Naive thymus-derived CD4-positive, alpha-beta T cell (primary cell): Measurements from ENCODE around the gene NRDE2. TPM values are rescaled to one million over a fixed set of nuclear protein-coding genes. Genes with fewer than 3 reads are reported as not detected.
"Not testable (repeated sequence)": the region's sequence is repeated elsewhere in the genome, so short reads cannot be mapped to it uniquely, and the experiment has no call there.

Experiments used
- ATAC-seq: fragments of 150-1000 bp; cut with Tn5 transposase; 2 replicates; pipeline ENCODE4 v1.10.0; 2021; ENCODE audit warnings: mild to moderate bottlenecking, moderate library complexity
- CTCF ChIA-PET: fragments of 350-600 bp; sonication (Branson Sonifier 250); formaldehyde crosslinking; loops from one replicate; lab custom pipeline; 2021; ENCODE audit warnings: antibody characterized with exemption; lab: Charles Lee
- POLR2A ChIA-PET: fragments of 350-600 bp; sonication (Branson Sonifier 250); formaldehyde crosslinking; loops from one replicate; lab custom pipeline; 2021; ENCODE audit warnings: antibody characterized with exemption, inconsistent platforms; lab: Charles Lee
- DNase-seq, 9 donors: peaks; one replicate each; pipeline versions ENCODE4 v3.0.0 to v3.0.0-alpha.2; 2020 to 2022; ENCODE audit warnings: mixed read lengths in 1 of 9
- H3K27ac ChIP-seq: one replicate; pipeline ENCODE4 v1.7.0; 2013; ENCODE audit warnings: mild to moderate bottlenecking, low read depth, low read length, moderate library complexity
- H3K27me3 ChIP-seq, 2 donors: one replicate each; pipeline ENCODE4 v1.7.0; 2013; ENCODE audit warnings: low read length in 2 of 2, mild to moderate bottlenecking in 2 of 2, moderate library complexity in 2 of 2; ENCODE audit not compliant: control insufficient read depth in 2 of 2, insufficient read depth in 2 of 2
- H3K36me3 ChIP-seq, 3 experiments: 1 replicate in 2 of 3; 2 replicates in 1 of 3; pipeline ENCODE4 v1.7.0; 2013; ENCODE audit warnings: low read length in 3 of 3, mild to moderate bottlenecking in 3 of 3, moderate library complexity in 1 of 3; ENCODE audit not compliant: insufficient read depth in 3 of 3, control insufficient read depth in 2 of 3
- H3K4me1 ChIP-seq, 2 donors: one replicate each; pipeline ENCODE4 v1.7.0; 2013; ENCODE audit warnings: low read length in 2 of 2, mild to moderate bottlenecking in 2 of 2, moderate library complexity in 1 of 2; ENCODE audit not compliant: control insufficient read depth in 2 of 2, insufficient read depth in 2 of 2
- H3K4me3 ChIP-seq: 2 replicates; pipeline ENCODE4 v1.7.0; 2013; ENCODE audit warnings: mild to moderate bottlenecking, low read length
- H3K9me3 ChIP-seq, 3 experiments: 1 replicate in 2 of 3; 2 replicates in 1 of 3; pipeline ENCODE4 v1.7.0; 2013; ENCODE audit warnings: low read length in 3 of 3; ENCODE audit not compliant: control insufficient read depth in 2 of 3
- H3K27ac Mint-ChIP-seq, 9 donors: one replicate each; pipeline ENCODE4 v1.8.0; 2020 to 2022; ENCODE audit warnings: mixed read lengths in 9 of 9, mild to moderate bottlenecking in 8 of 9, moderate library complexity in 5 of 9, inconsistent platforms in 2 of 9
- H3K27me3 Mint-ChIP-seq, 5 donors: one replicate each; pipeline ENCODE4 v1.8.0; 2021 to 2022; ENCODE audit warnings: mixed read lengths in 5 of 5, mild to moderate bottlenecking in 1 of 5
- H3K36me3 Mint-ChIP-seq, 5 donors: one replicate each; pipeline ENCODE4 v1.8.0; 2020 to 2022; ENCODE audit warnings: mixed read lengths in 5 of 5, mild to moderate bottlenecking in 3 of 5, inconsistent platforms in 1 of 5
- H3K4me1 Mint-ChIP-seq, 7 donors: one replicate each; pipeline ENCODE4 v1.8.0; 2020 to 2022; ENCODE audit warnings: mixed read lengths in 7 of 7, mild to moderate bottlenecking in 3 of 7, inconsistent platforms in 1 of 7
- H3K4me3 Mint-ChIP-seq, 10 donors: one replicate each; pipeline ENCODE4 v1.8.0; 2020 to 2022; ENCODE audit warnings: mild to moderate bottlenecking in 10 of 10, mixed read lengths in 10 of 10, moderate library complexity in 6 of 10, inconsistent platforms in 2 of 10
- H3K9me3 Mint-ChIP-seq, 11 donors: one replicate each; pipeline ENCODE4 v1.8.0; 2020 to 2022; ENCODE audit warnings: mixed read lengths in 11 of 11, mild to moderate bottlenecking in 4 of 11, inconsistent platforms in 1 of 11, moderate library complexity in 1 of 11
- intact Hi-C, 2 donors: fragments of 100-400 bp; cut with micrococcal nuclease; formaldehyde crosslinking; loops; one replicate each; pipeline ENCODE4 v1.15.1; 2023
- polyA plus RNA-seq, 2 donors: library from polyadenylated mRNA; unstranded; fragments of 300-500 nt; fragmentation: Illumina TruSeq; gene quantifications; one replicate each; pipeline ENCODE4 v1.2.3, GENCODE V29; 2021
- total RNA-seq, 6 experiments: library from RNA in 5 of 6; stranded (reverse) in 5 of 6; gene quantifications; 1 replicate in 5 of 6; 2 replicates in 1 of 6; pipeline ENCODE4 v1.2.3 and lab custom pipeline; 2021 to 2026

Gene NRDE2
- total and polyA plus RNA-seq, 7 experiments from 2014 or later, result 8.4 to 30.2 (median 26.6) TPM

DNA sequence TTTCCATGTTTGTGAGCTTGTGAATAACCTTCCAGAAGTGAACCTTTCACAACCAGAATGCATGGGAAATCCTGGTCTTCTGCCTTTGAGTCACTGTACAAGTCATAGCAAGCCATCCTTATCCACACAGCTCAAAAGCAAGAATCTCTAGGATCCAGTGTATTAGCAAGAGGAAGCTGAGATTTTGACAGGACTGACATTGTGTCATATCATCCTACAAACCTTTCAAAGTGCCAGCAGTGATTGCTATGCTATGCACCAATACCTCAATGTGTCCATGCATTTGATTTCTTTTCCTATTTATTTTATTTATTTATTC lies 13.5 kb upstream of the NRDE2 start:
- no peak overlapping the region for H3K27ac ChIP-seq
- intact Hi-C loops, result no loop called here
- peaks cover 0 to 2% (median 0%) of the 10 kb centered on the region in 7 donors for H3K4me1 Mint-ChIP-seq
- H3K36me3 Mint-ChIP-seq, result no peaks in the 10 kb centered on the region
- H3K27me3 Mint-ChIP-seq, result peaks cover 0 to 5% (median 0%) of the 10 kb centered on the region in 5 donors
- H3K36me3 ChIP-seq, result no peaks in the 10 kb centered on the region
- no peaks in the 10 kb centered on the region for H3K9me3 ChIP-seq
- no peaks in the 10 kb centered on the region for H3K27me3 ChIP-seq
- no peak overlapping the region for H3K27ac Mint-ChIP-seq
- ChIA-PET CTCF (no interaction called here), POLR2A (no interaction called here)
- ATAC-seq, result no peak
- no peak overlapping the region for H3K4me3 ChIP-seq
- no peak overlapping the region for H3K4me3 Mint-ChIP-seq
- no peaks in the 10 kb centered on the region for H3K4me1 ChIP-seq
- no peak for DNase-seq
- H3K9me3 Mint-ChIP-seq, result no peaks in the 10 kb centered on the region

DNA sequence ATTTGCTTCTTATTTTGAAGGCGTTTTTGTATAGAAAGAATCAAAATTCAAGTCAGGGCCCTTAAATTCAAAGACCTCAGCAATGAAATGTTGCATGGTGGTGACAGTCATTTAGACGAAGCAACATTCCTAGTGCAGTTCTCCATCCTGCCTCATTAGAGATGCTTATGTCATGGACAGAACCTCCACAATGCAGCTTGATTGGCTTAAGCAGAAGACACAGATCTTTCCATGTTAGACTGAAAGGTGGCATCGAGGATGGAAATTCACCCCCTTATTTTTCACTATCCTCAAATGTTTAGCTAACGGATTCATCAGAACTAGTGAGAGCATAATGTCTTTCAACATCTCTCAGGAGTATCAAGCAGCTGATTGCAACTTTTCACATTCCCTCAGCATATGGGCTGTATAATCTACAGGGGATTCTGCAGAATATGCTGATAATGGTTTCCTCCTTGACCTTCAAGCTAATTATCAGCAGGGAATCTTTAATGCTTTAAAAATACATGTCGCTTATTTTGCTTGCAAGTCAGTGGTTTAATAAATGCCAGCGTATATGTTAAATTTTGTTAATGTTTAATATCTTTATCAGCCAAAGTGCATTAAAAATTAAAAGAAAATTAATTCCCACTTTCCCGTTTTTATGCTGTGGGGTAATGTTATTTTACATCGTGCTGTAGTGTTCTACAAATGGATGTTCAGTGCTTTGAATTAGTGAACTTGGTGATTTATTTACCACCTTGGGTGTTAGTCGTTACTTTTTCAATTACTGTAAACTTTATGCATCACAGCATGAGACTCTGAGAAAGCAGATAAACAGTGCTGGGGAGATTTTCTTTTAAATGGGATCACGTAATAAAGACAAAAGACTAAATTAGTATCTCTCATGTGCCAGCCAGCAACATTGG lies 12.8 kb upstream of the NRDE2 start:
- H3K27me3 ChIP-seq, result no peaks in the 10 kb centered on the region
- ChIA-PET POLR2A (no interaction called here), CTCF (no interaction called here)

DNA sequence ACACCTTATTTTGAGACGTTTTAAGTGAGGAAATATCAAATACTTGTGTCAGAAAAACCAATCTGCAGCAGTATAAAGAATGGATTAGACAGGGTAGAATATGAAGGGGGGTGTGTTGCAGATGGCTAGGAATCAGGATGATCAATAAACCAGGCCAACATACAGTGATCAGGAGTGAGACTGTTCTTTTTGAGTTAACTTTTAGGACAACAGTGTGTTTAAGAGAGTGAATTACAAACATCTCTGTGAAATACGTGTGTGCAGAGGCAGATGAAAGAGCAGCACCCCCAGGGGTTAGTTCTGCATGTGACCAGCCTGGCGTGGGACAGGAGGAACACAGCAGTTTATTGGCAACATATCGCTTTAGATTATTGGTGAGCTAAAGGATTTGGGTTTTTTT lies 10.6 kb upstream of the NRDE2 start:
- H3K36me3 ChIP-seq, result no peaks in the 10 kb centered on the region
- H3K27ac Mint-ChIP-seq, result no peak overlapping the region
- ATAC-seq (no peak), DNase-seq (no peak)
- ChIA-PET CTCF (no interaction called here), POLR2A (no interaction called here)
- no peaks in the 10 kb centered on the region for H3K4me1 ChIP-seq
- intact Hi-C loops, result no loop called here
- no peaks in the 10 kb centered on the region for H3K27me3 ChIP-seq
- no peak overlapping the region for H3K4me3 Mint-ChIP-seq
- H3K36me3 Mint-ChIP-seq, result no peaks in the 10 kb centered on the region
- H3K9me3 Mint-ChIP-seq, result no peaks in the 10 kb centered on the region
- H3K4me3 ChIP-seq, result no peak overlapping the region
- H3K27ac ChIP-seq, result no peak overlapping the region
- no peaks in the 10 kb centered on the region for H3K4me1 Mint-ChIP-seq
- H3K27me3 Mint-ChIP-seq, result peaks cover 2 to 25% (median 11%) of the 10 kb centered on the region in 5 donors
- H3K9me3 ChIP-seq, result no peaks in the 10 kb centered on the region

More for the DNA sequence above, 12.8 kb upstream of the NRDE2 start:
- H3K4me1 ChIP-seq, result no peaks in the 10 kb centered on the region
- no peaks in the 10 kb centered on the region for H3K9me3 ChIP-seq
- intact Hi-C loops, result no loop called here
- peaks cover 0 to 9% (median 5%) of the 10 kb centered on the region in 5 donors for H3K27me3 Mint-ChIP-seq
- no peaks in the 10 kb centered on the region for H3K36me3 ChIP-seq
- no peak overlapping the region for H3K27ac Mint-ChIP-seq
- H3K36me3 Mint-ChIP-seq, result no peaks in the 10 kb centered on the region
- no peak overlapping the region for H3K27ac ChIP-seq
- ATAC-seq (no peak), DNase-seq (no peak)
- H3K4me3 ChIP-seq, result no peak overlapping the region
- H3K4me3 Mint-ChIP-seq, result no peak overlapping the region
- H3K4me1 Mint-ChIP-seq, result no peaks in the 10 kb centered on the region
- H3K9me3 Mint-ChIP-seq, result no peaks in the 10 kb centered on the region

DNA sequence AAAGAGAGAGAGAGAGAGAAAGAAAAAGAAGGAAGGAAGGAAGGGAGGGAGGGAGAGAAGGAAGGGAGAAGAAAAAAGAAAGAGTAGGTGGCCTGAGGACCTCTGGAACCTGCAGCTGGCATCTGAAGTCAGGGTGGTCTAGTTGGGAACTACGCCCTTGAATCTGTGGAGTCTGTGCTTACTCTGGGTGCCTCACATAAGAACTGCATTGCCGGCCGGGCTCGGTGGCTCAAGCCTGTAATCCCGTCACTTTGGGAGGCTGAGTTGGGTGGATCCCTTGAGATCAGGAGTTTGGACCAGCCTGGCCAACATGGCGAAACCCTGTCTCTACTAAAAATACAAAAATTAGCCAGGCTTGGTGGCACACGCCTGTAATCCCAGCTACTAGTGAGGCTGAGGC lies 10.0 kb upstream of the NRDE2 start:
- Histone ChIP-seq H3K9me3 (no peaks in the 10 kb centered on the region), H3K4me3 (no peak overlapping the region), H3K36me3 (no peaks in the 10 kb centered on the region), H3K27ac (no peak overlapping the region), H3K27me3 (no peaks in the 10 kb centered on the region), H3K4me1 (no peaks in the 10 kb centered on the region)
- DNase-seq, result no peak
- POLR2A ChIA-PET, result no interaction called here
- CTCF ChIA-PET, result no interaction called here
- Mint-ChIP-seq H3K27ac (no peak overlapping the region), H3K9me3 (no peaks in the 10 kb centered on the region), H3K4me1 (no peaks in the 10 kb centered on the region), H3K4me3 (no peak overlapping the region), H3K36me3 (no peaks in the 10 kb centered on the region), H3K27me3 (peaks cover 7 to 31% (median 14%) of the 10 kb centered on the region in 5 donors)
- no peak for ATAC-seq
- intact Hi-C loops, result no loop called here

DNA sequence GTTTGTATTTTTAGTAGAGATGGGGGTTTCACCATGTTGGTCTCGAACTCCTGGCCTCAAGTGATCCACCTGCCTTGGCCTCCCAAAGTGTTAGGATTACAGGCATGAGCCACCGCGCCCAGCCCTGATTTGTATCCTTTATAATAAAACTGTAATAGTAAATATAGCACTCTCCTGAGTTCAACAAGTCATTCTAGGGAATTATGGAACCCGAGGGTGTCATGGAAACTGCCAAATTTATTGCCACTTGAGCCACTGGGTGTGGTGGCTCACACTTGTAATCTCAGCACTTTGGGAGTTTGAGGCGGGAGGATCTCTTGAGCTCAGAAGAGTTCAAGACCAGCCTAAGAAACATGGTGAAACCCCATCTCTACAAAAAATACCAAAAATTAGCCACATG lies 9.5 kb upstream of the NRDE2 start:
- H3K27me3 ChIP-seq, POLR2A ChIA-PET, H3K4me3 ChIP-seq, H3K27ac ChIP-seq, ATAC-seq, H3K4me1 Mint-ChIP-seq, H3K4me1 ChIP-seq, DNase-seq, H3K27ac Mint-ChIP-seq, H3K36me3 Mint-ChIP-seq, H3K9me3 Mint-ChIP-seq, H3K36me3 ChIP-seq, CTCF ChIA-PET, H3K9me3 ChIP-seq, H3K4me3 Mint-ChIP-seq, intact Hi-C loops: not testable (repeated sequence)
- peaks cover 7 to 35% (median 14%) of the 10 kb centered on the region in 5 donors for H3K27me3 Mint-ChIP-seq

DNA sequence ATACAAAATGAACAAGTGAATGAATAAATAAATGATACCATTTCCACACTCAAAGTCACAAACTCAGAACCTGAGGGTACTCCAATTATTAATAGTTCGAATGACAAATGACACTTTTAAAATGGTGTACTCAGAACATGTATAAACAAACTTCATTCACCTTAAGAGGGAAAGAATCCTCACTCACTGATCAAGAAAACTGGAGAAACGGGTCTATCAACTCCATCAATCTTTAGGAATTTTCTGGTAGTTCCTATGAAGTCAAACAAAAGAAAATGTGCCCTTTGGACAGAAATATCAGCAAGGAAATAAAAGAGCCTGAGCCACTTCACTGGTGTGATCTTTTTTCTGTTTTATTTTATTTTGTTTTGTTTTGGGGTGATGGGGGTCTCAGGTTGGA lies 5.2 kb upstream of the NRDE2 start:
- Mint-ChIP-seq H3K36me3 (no peaks in the 10 kb centered on the region), H3K4me3 (no peak overlapping the region), H3K27me3 (peaks cover 14 to 53% (median 24%) of the 10 kb centered on the region in 5 donors), H3K4me1 (peaks cover 0 to 7% (median 6%) of the 10 kb centered on the region in 7 donors), H3K27ac (no peak overlapping the region), H3K9me3 (no peaks in the 10 kb centered on the region)
- CTCF ChIA-PET, result interaction anchor here (0.6 kb wide), 1 partner anchor 47 kb away, joined by 4 read pairs; no protein-coding TSS in a partner anchor
- H3K9me3 ChIP-seq, result no peaks in the 10 kb centered on the region
- no peak overlapping the region for H3K4me3 ChIP-seq
- no peaks in the 10 kb centered on the region for H3K4me1 ChIP-seq
- ATAC-seq (no peak), DNase-seq (no peak)
- no peak overlapping the region for H3K27ac ChIP-seq
- H3K36me3 ChIP-seq, result no peaks in the 10 kb centered on the region
- POLR2A ChIA-PET, result interaction anchor here (1.8 kb wide), 1 partner anchor 45 kb away, joined by 6 read pairs; no protein-coding TSS in a partner anchor
- no peaks in the 10 kb centered on the region for H3K27me3 ChIP-seq
- intact Hi-C loops, result no loop called here

DNA sequence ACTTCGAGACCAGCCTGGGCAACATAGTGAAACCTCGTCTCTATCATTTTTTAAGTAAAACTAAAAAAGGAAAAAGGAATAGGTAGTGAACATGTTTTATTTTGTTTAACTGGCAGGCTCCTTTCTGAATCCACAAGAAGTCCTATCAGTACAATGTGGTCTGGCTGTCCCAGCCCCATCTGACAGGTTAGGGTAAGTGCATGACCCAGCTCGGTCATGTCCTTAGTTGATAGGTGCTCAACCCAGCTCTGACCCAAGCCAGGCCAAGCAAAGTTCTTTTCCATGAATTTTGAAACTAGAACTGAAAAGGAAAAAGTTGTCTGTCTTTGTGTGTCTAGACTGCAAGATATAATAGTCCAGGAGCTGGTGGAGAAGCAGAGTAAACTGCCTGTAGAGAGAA lies 4.7 kb upstream of the NRDE2 start:
- intact Hi-C loops, result no loop called here
- H3K27ac ChIP-seq, result no peak overlapping the region
- H3K27ac Mint-ChIP-seq, result no peak overlapping the region

More for the DNA sequence above, 4.7 kb upstream of the NRDE2 start:
- Mint-ChIP-seq H3K4me1 (peaks cover 2 to 13% (median 11%) of the 10 kb centered on the region in 7 donors), H3K4me3 (no peak overlapping the region), H3K36me3 (no peaks in the 10 kb centered on the region), H3K27me3 (peaks cover 14 to 51% (median 24%) of the 10 kb centered on the region in 5 donors), H3K9me3 (no peaks in the 10 kb centered on the region)
- ATAC-seq (no peak), DNase-seq (no peak)
- no peaks in the 10 kb centered on the region for H3K9me3 ChIP-seq
- POLR2A ChIA-PET, result interaction anchor here (1.8 kb wide), 1 partner anchor 46 kb away, joined by 6 read pairs; no protein-coding TSS in a partner anchor
- H3K4me3 ChIP-seq, result no peak overlapping the region
- no peaks in the 10 kb centered on the region for H3K27me3 ChIP-seq
- no peaks in the 10 kb centered on the region for H3K36me3 ChIP-seq
- no peaks in the 10 kb centered on the region for H3K4me1 ChIP-seq
- CTCF ChIA-PET, result interaction anchor here (0.6 kb wide), 1 partner anchor 360 kb away, joined by 3 read pairs; no protein-coding TSS in a partner anchor
